CD14-positive monocyte (primary cell): ENCODE results near the gene SASS6. TPM values are rescaled to one million over a fixed set of nuclear protein-coding genes. Genes with fewer than 3 reads are reported as not detected.

ENCODE experiments used
- DNase-seq, 3 donors: peaks; one replicate each; pipeline ENCODE4 v3.0.0-alpha.2; 2011 to 2022
- H2AFZ ChIP-seq: 2 replicates; pipeline ENCODE4 v1.6.0; 2012; ENCODE audit warnings: mild to moderate bottlenecking, low read depth, low read length, inconsistent platforms; ENCODE audit not compliant: insufficient read depth, poor library complexity, severe bottlenecking
- H3K27ac ChIP-seq, 2 donors: 1 replicate in 1 of 2; 2 replicates in 1 of 2; pipeline ENCODE4 v1.5.1; 2012 to 2013; ENCODE audit warnings: low read length in 2 of 2, control low read depth in 1 of 2, inconsistent platforms in 1 of 2, low read depth in 1 of 2, mild to moderate bottlenecking in 1 of 2
- H3K27me3 ChIP-seq, 2 donors: one replicate each; pipeline versions ENCODE4 v1.6.0 to v1.6.1; 2011 to 2013; ENCODE audit warnings: low read length in 2 of 2; ENCODE audit not compliant: control insufficient read depth in 2 of 2, insufficient read depth in 2 of 2
- H3K36me3 ChIP-seq, 2 donors: replicated peaks in 1 of 2; 1 replicate in 1 of 2; 2 replicates in 1 of 2; pipeline versions ENCODE4 v1.5.1 to v1.6.1; 2012 to 2013; ENCODE audit warnings: low read length in 2 of 2, control low read depth in 1 of 2, inconsistent platforms in 1 of 2, mild to moderate bottlenecking in 1 of 2; ENCODE audit not compliant: insufficient read depth in 2 of 2, control insufficient read depth in 1 of 2
- H3K4me1 ChIP-seq, 2 donors: 1 replicate in 1 of 2; 2 replicates in 1 of 2; pipeline versions ENCODE4 v1.5.1 to v1.6.1; 2012 to 2013; ENCODE audit warnings: low read length in 2 of 2, control low read depth in 1 of 2, inconsistent platforms in 1 of 2, mild to moderate bottlenecking in 1 of 2, moderate library complexity in 1 of 2; ENCODE audit not compliant: insufficient read depth in 2 of 2, control insufficient read depth in 1 of 2
- H3K4me2 ChIP-seq: replicated peaks from 2 replicates; pipeline ENCODE3; 2012; ENCODE audit warnings: low read length, moderate library complexity, mild to moderate bottlenecking; ENCODE audit not compliant: poor library complexity, severe bottlenecking; ENCODE audit errors: extremely low read depth
- H3K4me3 ChIP-seq, 3 experiments: fragments of 200-600 bp in 1 of 3; sonication (generic) in 1 of 3; replicated peaks in 1 of 3; 1 replicate in 2 of 3; 2 replicates in 1 of 3; pipeline ENCODE4 v1.5.1; 2011 to 2013; ENCODE audit warnings: low read length in 3 of 3, mild to moderate bottlenecking in 3 of 3, control low read depth in 2 of 3, low read depth in 2 of 3, inconsistent platforms in 1 of 3, moderate library complexity in 1 of 3
- H3K79me2 ChIP-seq: 2 replicates; pipeline ENCODE4 v1.6.0; 2012; ENCODE audit warnings: mild to moderate bottlenecking, control low read depth, inconsistent platforms, low read length, moderate library complexity; ENCODE audit not compliant: insufficient read depth
- H3K9ac ChIP-seq: 2 replicates; pipeline ENCODE4 v1.6.0; 2017; ENCODE audit warnings: low read length, mild to moderate bottlenecking; ENCODE audit not compliant: insufficient read depth, poor library complexity, severe bottlenecking
- H3K9me3 ChIP-seq, 2 donors: replicated peaks in 1 of 2; 1 replicate in 1 of 2; 2 replicates in 1 of 2; pipeline versions ENCODE4 v1.5.1 to v1.6.1; 2012 to 2013; ENCODE audit warnings: low read length in 2 of 2, control low read depth in 1 of 2; ENCODE audit not compliant: control insufficient read depth in 1 of 2, insufficient read depth in 1 of 2
- H4K20me1 ChIP-seq: 2 replicates; pipeline ENCODE4 v1.6.0; 2012; ENCODE audit warnings: mild to moderate bottlenecking, low read length, control low read depth, moderate library complexity; ENCODE audit not compliant: insufficient read depth
- H3K27ac Mint-ChIP-seq, 7 donors: one replicate each; pipeline ENCODE4 v1.8.0; 2020; ENCODE audit warnings: mild to moderate bottlenecking in 7 of 7, mixed read lengths in 7 of 7, moderate library complexity in 6 of 7, inconsistent platforms in 2 of 7
- H3K27me3 Mint-ChIP-seq, 3 donors: one replicate each; pipeline ENCODE4 v1.8.0; 2021 to 2022; ENCODE audit warnings: low read depth in 3 of 3, mild to moderate bottlenecking in 3 of 3, mixed read lengths in 3 of 3, moderate library complexity in 3 of 3, inconsistent platforms in 1 of 3
- H3K36me3 Mint-ChIP-seq, 2 donors: one replicate each; pipeline ENCODE4 v1.8.0; 2020; ENCODE audit warnings: mixed read lengths in 2 of 2, inconsistent platforms in 1 of 2, mild to moderate bottlenecking in 1 of 2
- H3K4me1 Mint-ChIP-seq: one replicate; pipeline ENCODE4 v1.8.0; 2020; ENCODE audit warnings: mild to moderate bottlenecking, mixed read lengths
- H3K4me3 Mint-ChIP-seq, 2 donors: one replicate each; pipeline ENCODE4 v1.8.0; 2020; ENCODE audit warnings: mild to moderate bottlenecking in 2 of 2, mixed read lengths in 2 of 2, moderate library complexity in 1 of 2
- H3K9me3 Mint-ChIP-seq, 7 donors: one replicate each; pipeline ENCODE4 v1.8.0; 2020 to 2022; ENCODE audit warnings: mixed read lengths in 7 of 7, mild to moderate bottlenecking in 6 of 7, moderate library complexity in 6 of 7, inconsistent platforms in 2 of 7
- CTCF ChIP-seq: fragments of 200-600 bp; IDR thresholded peaks from one replicate; pipeline ENCODE4 v1.8.0; 2022; ENCODE audit warnings: antibody characterized with exemption, mild to moderate bottlenecking
- WGBS: methylation state at CpG from one replicate; pipeline ENCODE4 v1.1.5; 2013; ENCODE audit warnings: missing lambda C conversion rate; ENCODE audit not compliant: insufficient coverage; 5-methylcytosine and 5-hydroxymethylcytosine counted together
- intact Hi-C, 2 donors: fragments of 100-400 bp; cut with micrococcal nuclease; formaldehyde crosslinking; loops; one replicate each; pipeline versions ENCODE4 v1.15.0 to v1.15.1; 2023
- polyA plus RNA-seq, 3 donors: library from polyadenylated mRNA; depleted of rRNA in 1 of 3; unstranded in 2 of 3; stranded (reverse) in 1 of 3; fragments of 300-500 nt in 2 of 3; fragments of >200 nt in 1 of 3; fragmentation: Illumina TruSeq in 2 of 3; gene quantifications; 1 replicate in 2 of 3; 2 replicates in 1 of 3; pipeline ENCODE4 v1.2.3, GENCODE V29; 2012 to 2021

Gene SASS6
- polyA plus RNA-seq, 3 donors, result 0.53 to 0.98 (median 0.93) TPM

GRCh38 chr1:100065183-100065968 is 67.4 kb downstream of the SASS6 start:
- no peak for DNase-seq
- peak overlapping the region in 6 of 7 donors; percentile 61 to 86 (median 79) for H3K27ac Mint-ChIP-seq
- H3K36me3 Mint-ChIP-seq, result peaks cover 74 to 86% of the 10 kb centered on the region in 2 donors
- no peaks in the 10 kb centered on the region for H3K9me3 ChIP-seq
- no peaks in the 10 kb centered on the region for H3K27me3 Mint-ChIP-seq
- no peak overlapping the region for H3K4me2 ChIP-seq
- intact Hi-C loops, result no loop called here
- peak overlapping the region in 1 of 2 donors; percentile 71 for H3K27ac ChIP-seq
- no peaks in the 10 kb centered on the region for H3K4me1 ChIP-seq
- H4K20me1 ChIP-seq, result peaks cover 33% of the 10 kb centered on the region
- H3K4me1 Mint-ChIP-seq, result peaks cover 10% of the 10 kb centered on the region
- no peak overlapping the region for H3K9ac ChIP-seq
- no peaks in the 10 kb centered on the region for H3K27me3 ChIP-seq
- no peak overlapping the region for H2AFZ ChIP-seq
- TF ChIP-seq CTCF, result no peak
- no peak overlapping the region for H3K4me3 ChIP-seq
- WGBS, result 90% methylated on average over 1 of the region's 1 CpG
- peaks cover 19% of the 10 kb centered on the region for H3K79me2 ChIP-seq
- peaks cover 77 to 94% of the 10 kb centered on the region in 2 donors for H3K36me3 ChIP-seq
- no peaks in the 10 kb centered on the region for H3K9me3 Mint-ChIP-seq
- H3K4me3 Mint-ChIP-seq, result no peak overlapping the region

- no peak for DNase-seq
- H3K4me1 ChIP-seq, result no peaks in the 10 kb centered on the region
- H3K27me3 ChIP-seq, result no peaks in the 10 kb centered on the region
- Mint-ChIP-seq H3K27ac (no peak overlapping the region), H3K9me3 (no peaks in the 10 kb centered on the region), H3K4me3 (no peak overlapping the region), H3K4me1 (peaks cover 10% of the 10 kb centered on the region), H3K36me3 (peaks cover 60 to 72% of the 10 kb centered on the region in 2 donors), H3K27me3 (no peaks in the 10 kb centered on the region)
- no peak overlapping the region for H3K4me2 ChIP-seq
- H3K9me3 ChIP-seq, result no peaks in the 10 kb centered on the region
- intact Hi-C loops, result no loop called here
- H3K79me2 ChIP-seq, result peaks cover 37% of the 10 kb centered on the region
- peaks cover 72 to 93% of the 10 kb centered on the region in 2 donors for H3K36me3 ChIP-seq
- no peak overlapping the region for H3K9ac ChIP-seq
- H3K27ac ChIP-seq, result no peak overlapping the region
- H2AFZ ChIP-seq, result no peak overlapping the region
- WGBS, result no CpG with 5 or more reads among the region's 3 CpGs
- H3K4me3 ChIP-seq, result no peak overlapping the region
- peaks cover 50% of the 10 kb centered on the region for H4K20me1 ChIP-seq
- no peak for TF ChIP-seq CTCF
Observed at GRCh38 chr1:100061681-100062080, 71.0 kb downstream of the SASS6 start.
